ENCODE data around the gene RPN1. TPM values are rescaled to one million over a fixed set of nuclear protein-coding genes. Genes with fewer than 3 reads are reported as not detected.
"Not testable (repeated sequence)": the region's sequence is repeated elsewhere in the genome, so short reads cannot be mapped to it uniquely, and the experiment has no call there.

Gene RPN1
- total RNA-seq, 1 experiment from 2014 or later: 838 TPM

GRCh38 chr3:128610451-128611070, 40.1 kb downstream of the RPN1 start:
- DNase-seq (ENCODE audit: low read depth): no peak

- no peak for DNase-seq (ENCODE audit: low read depth)
Measured at GRCh38 chr3:128609294-128609693, 41.3 kb downstream of the RPN1 start.

DNA sequence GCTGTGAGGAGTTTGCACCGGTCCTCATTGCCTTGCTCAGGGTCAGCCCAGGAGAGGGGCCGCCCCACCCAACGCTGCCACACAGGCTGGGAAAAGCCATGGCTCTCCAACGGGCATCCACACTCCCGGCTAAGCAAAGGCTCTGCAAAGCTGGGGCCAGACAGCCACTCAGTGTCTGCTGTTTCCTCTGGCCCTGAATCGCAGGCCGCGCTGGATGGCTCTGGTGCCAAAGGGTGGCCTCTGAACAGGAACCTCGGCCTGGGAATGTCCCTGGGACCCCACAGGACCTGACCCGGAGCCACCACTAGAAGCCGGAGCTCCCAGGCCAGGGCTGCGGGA, 42.9 kb downstream of the RPN1 start:
- no peak for DNase-seq (ENCODE audit: low read depth)

- no peak for DNase-seq (ENCODE audit: low read depth)
Measured at GRCh38 chr3:128606094-128606493, 44.5 kb downstream of the RPN1 start.

DNA sequence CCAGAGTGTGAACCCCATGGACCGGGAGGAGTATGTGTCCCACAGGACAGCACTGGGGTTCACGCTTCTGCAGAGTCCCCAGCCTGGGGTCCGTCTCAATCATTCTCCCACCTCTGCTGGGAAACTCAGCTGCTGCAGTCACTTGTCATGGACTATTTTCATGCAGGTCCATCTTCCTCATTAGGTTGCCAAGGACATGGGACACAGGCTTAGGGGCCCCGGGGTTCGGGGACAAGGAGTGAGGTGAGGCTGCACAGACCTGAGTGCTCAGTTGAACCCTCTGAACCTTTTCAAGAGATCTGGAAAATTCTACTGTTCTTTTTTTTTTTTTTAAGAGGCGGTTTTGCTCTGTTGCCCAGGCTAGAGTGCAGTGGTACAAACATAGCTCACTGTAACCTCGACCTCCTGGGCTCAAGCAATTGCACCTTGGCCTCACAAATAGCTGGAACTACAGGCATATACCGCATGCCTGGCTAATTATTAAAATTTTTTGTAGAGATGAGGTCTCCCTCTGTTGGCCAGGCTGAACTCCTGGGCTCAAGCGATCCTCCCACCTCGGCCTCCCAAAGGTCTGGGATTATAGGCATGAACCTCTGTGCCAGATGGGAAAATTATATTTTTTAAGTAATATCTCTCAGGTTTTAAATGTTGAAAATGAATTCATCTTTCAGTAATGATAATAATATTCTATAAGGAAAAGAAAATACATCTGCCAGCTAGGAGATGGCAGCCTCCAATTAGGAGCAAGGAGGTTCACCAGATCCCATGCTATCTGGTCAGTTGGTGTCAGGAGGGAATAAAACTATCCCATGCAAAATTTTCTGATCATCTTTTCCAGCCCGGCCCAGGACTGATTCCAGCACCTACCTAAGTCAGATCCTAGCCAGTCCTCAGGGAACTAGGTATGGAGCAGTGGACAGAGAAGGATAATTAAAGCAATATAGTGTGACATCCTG, 45.2 kb downstream of the RPN1 start:
- no peak for DNase-seq (ENCODE audit: low read depth)

DNA sequence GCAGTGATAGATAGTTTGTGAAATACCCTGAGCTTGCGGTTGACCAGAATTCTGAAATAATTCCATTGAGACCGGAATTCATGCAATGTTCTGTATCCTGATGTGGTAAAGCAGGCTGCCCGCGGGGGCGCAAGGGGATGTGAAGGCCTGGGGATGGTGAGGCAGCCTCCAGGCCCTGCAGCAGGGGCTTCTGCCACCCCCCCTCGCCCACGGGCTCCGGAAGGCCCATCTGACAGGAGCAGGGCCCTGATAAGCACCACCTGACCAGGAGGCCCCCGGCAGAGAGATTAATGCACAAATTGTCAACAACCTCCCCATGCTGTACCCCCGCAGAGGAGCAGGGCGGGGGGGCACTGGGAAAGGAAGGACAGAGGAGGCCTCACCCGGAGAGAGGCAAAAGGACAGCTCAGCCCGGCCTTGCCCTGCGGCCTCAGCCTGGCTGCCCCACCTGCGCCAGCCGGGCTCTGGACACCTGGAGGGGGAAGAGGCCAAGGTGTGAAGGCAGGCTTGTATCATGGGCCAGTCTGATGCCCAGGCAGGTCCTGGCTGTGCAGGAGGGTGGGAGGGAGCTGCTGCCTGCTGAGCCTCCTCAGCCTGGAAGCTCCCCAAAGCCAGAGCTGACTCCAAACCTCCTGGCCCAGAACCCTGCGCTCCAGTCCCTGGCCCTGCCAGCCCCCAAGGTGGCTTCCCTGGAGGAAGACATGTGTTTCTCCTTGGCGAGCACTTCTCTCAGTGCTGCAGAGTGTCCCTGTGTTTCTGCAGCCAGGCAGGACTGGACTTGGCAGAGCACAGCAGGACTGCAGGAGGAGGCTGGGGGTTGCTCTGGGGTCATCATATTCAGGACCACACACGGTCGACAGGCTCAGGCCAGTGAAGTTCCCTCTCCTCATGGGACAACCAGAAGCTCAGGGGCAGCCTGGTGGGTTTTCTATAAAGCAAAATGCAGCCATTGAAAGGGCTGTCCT, 46.5 kb downstream of the RPN1 start:
- no peak for DNase-seq (ENCODE audit: low read depth)

GRCh38 chr3:128603313-128603712, 47.3 kb downstream of the RPN1 start:
- DNase-seq (ENCODE audit: low read depth): no peak

DNA sequence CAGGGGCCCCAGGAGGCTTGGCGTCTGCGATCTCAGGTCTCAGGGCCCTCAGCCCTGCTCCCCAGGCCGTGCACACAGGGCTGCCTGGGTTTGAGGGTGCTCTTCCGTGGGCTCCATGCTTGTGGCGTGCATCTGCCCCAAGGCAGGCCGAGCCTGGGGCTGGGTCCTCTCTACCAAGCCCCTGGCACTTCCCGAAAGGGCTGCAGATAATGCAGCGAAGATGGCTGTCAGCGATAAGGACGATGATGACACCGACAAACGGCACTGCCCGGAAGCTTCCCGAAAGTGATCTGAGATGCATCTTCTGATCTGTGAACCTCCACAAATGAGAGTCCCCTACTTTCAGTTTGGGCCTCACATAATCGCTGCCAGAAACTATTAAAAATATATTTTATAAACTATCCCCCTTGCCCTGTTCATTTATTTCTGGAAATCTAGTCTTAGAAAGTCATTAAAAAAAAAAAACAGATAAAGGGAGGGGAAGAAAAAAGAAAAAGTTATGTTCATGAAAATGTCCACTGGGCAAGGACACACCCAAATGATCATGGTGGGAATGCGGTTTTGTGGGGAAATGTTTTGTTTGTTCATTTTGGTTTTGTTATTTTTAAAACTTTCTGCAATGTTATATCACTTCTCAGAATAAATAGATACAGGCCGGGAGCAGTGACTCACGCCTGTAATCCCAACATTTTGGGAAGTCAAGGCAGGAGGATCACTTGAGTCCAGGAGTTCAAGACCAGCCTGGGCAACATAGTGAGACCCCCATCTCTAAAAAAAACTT, 51.5 kb downstream of the RPN1 start:
- no peak for DNase-seq (ENCODE audit: low read depth)

DNA sequence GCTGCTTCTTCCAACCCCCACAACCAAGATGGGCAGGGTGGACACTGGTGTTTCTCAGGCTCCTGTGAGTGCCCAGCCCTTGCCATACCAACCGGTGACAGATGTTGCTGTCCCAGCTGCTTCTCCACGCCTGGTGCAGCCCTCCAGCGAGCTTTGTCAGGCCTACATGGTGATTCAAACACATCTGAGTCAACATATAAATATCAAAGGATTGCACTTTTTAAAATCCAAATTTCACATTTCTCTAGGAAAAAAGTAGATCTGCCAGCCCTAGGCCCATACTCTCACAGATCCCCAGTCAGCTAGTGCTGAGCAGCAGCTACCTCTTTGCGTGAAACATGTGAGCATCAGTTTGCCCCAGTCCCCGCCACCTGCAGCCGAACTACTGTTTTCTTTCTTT, 52.7 kb downstream of the RPN1 start:
- no peak for DNase-seq (ENCODE audit: low read depth)

GRCh38 chr3:128592864-128593263, 57.8 kb downstream of the RPN1 start:
- no peak for DNase-seq (ENCODE audit: low read depth)

- DNase-seq (ENCODE audit: low read depth): no peak
Measured at GRCh38 chr3:128591738-128592426, 58.7 kb downstream of the RPN1 start.

- no peak for DNase-seq (ENCODE audit: low read depth)
Measured at GRCh38 chr3:128590948-128591347, 59.7 kb downstream of the RPN1 start.

- not testable (repeated sequence) for DNase-seq (ENCODE audit: low read depth)
Measured at GRCh38 chr3:128589985-128590384, 60.6 kb downstream of the RPN1 start.

DNA sequence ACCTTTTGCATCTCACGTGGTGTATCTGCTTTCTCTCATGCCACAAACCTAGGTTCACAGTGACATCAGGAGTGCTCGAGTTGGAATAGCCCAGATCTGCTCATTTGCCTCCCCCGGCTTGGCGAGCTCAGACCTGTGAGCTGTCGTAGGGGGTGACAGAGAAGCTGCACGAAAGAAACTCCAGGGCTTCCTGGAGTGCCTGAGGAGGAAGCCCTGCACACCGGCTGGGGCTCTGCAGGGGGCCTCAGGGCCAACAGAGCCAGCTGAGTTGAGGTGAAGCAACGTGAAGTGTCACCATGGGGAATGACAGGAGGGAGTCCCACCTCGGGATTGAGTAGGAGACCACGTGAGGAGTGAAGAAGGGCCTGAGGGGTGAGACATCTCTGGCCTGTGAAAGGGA, 62.5 kb downstream of the RPN1 start:
- DNase-seq (ENCODE audit: low read depth): no peak

GRCh38 chr3:128587391-128587790, 63.2 kb downstream of the RPN1 start:
- no peak for DNase-seq (ENCODE audit: low read depth)

DNA sequence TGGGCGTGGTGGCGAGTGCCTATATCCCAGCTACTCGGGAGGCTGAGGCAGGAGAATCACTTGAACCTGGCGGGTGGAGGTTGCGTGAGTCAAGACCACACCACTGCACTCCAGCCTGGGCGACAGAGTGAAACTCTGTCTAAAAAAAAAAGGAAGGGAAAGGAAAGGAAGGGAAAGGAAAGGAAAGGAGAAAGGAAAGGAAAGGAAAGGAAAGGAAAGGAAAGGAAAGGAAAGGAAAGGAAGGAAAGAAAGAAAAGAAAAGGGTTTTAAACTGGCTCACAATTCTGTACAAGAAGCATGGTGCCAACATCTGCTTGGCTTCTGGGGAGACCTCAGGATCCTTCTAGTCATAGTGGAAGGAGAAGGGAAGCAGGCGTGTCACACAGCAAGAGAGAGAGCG, 63.7 kb downstream of the RPN1 start:
- not testable (repeated sequence) for DNase-seq (ENCODE audit: low read depth)

GRCh38 chr3:128586391-128586790, 64.2 kb downstream of the RPN1 start:
- not testable (repeated sequence) for DNase-seq (ENCODE audit: low read depth)

- DNase-seq (ENCODE audit: low read depth): no peak
Measured at GRCh38 chr3:128585974-128586373, 64.6 kb downstream of the RPN1 start.

- DNase-seq (ENCODE audit: low read depth): no peak
Measured at GRCh38 chr3:128585189-128585588, 65.4 kb downstream of the RPN1 start.

DNA sequence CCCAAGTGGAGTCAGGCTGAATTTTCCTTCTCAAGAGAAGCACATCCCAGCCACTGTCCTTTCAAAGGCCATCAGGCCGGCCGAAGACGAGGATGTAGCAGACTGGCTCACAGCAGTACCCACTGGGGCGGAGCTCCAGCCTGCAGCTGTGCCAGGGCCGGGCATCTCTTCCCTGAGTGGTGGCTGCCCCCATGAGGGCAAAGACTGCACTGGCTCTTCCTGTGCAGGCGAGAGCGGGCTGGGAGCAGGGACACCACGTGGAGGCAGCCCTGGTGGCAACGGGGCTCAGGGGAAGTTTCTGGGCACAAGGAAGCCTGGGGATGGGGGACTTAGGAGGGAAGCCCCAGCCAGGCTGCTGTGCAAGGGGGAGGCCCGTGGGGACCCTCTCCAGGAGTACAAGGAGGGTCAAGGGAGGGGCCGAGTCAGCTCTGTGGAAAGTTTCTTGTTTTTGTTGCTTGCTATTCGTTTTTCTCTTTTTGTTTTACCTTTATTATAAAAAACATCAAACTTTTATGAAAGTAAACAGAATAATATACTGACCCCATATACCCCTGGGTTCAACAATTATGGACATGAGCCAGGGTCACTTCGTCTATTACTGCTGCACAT, 66.1 kb downstream of the RPN1 start:
- peak; percentile 85 for DNase-seq (ENCODE audit: low read depth)

Data from M059J (cell line).